GM18951 (cell line): Measurements from ENCODE around the gene MTMR1.

Source experiments
- POLR2A ChIP-seq: IDR thresholded peaks from 4 replicates; pipeline ENCODE4 v1.6.1; 2011; ENCODE audit warnings: mild to moderate bottlenecking; ENCODE audit not compliant: insufficient read length, insufficient read depth; ENCODE audit errors: extremely low read depth
- in situ Hi-C: fragments of 300-500 bp; cut with MboI; formaldehyde crosslinking; loops from one replicate; pipeline ENCODE4 v1.12.0; 2022; ENCODE audit warnings: low sequenced_read_pairs, mixed read lengths, inconsistent platforms; ENCODE audit not compliant: unreplicated experiment

MTMR1 gene

GRCh38 chrX:150779385-150779784 lies 86.2 kb downstream of the MTMR1 start:
- in situ Hi-C loops, result loop anchor here (10.0 kb wide), 1 partner anchor 305 kb away; no protein-coding TSS in a partner anchor
- no peak for TF ChIP-seq POLR2A

DNA sequence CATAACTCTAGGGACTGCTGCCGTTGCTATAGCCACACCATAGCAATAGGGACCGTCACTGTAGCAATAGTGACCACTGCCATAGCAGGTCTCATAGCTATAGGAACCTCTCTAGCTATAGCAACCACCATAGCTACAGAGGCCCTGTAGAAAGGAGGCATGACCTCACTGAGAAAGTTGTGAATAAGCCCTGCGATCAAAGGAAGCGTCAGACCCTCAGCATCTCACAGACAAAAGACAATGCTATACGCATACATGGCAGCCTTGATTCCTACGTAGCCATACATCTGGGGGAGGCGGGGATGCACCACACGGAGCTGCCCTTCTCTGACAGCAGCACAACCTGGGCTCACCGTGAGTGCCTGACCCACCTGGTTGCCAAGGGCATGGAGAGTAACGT lies 88.5 kb downstream of the MTMR1 start:
- in situ Hi-C loops, result no loop called here
- TF ChIP-seq POLR2A, result no peak

- in situ Hi-C loops, result no loop called here
- no peak for TF ChIP-seq POLR2A
Observed at GRCh38 chrX:150790021-150790420, 96.8 kb downstream of the MTMR1 start.

- in situ Hi-C loops, result no loop called here
- TF ChIP-seq POLR2A, result no peak
Observed at GRCh38 chrX:150792949-150793527, 99.8 kb downstream of the MTMR1 start.

DNA sequence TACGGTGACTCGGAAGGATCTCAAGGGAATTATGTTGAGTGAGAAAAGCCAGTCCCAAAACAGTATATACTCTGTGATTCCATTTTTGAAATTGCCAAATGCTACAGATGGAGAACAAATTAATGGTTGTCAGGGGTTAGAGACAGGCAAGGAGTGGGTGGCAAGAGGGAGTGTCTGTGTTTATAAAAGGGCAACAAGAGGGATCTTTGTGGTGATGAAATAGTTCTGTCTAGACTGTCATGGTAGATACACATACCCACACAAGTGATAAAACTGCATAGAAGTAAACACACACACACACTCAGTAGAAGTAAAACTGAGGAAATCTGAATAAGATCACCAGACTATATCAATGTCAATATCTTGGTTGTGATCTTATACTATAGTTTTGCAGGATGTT lies 112.5 kb downstream of the MTMR1 start:
- no peak for TF ChIP-seq POLR2A
- in situ Hi-C loops, result no loop called here

DNA sequence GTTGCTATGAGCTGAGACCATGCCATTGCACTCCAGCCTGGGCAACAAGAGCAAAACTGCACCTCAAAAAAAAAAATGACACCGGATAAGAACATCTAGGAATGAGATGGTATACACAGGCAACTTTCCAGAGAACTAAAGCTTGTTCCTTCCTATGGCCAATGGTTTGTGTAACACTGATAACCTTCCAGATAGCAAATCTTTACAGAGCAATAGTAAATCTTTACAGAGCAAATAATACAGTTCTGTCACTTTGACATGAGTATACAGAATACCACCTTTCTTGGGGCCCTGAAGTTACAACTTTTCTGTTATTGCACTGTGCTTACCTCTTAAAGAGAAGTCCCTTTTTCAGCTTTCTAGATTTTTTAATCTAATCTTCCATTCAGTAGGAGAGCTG lies 113.6 kb downstream of the MTMR1 start:
- TF ChIP-seq POLR2A, result no peak

GRCh38 chrX:150813922-150814321 lies 120.7 kb downstream of the MTMR1 start:
- TF ChIP-seq POLR2A, result no peak
- in situ Hi-C loops, result no loop called here

More for the DNA sequence above, 113.6 kb downstream of the MTMR1 start:
- in situ Hi-C loops, result no loop called here
